ENCODE data around the gene CDT1.
"Not testable (repeated sequence)": the region's sequence is repeated elsewhere in the genome, so short reads cannot be mapped to it uniquely, and the experiment has no call there.

CDT1 gene

DNA sequence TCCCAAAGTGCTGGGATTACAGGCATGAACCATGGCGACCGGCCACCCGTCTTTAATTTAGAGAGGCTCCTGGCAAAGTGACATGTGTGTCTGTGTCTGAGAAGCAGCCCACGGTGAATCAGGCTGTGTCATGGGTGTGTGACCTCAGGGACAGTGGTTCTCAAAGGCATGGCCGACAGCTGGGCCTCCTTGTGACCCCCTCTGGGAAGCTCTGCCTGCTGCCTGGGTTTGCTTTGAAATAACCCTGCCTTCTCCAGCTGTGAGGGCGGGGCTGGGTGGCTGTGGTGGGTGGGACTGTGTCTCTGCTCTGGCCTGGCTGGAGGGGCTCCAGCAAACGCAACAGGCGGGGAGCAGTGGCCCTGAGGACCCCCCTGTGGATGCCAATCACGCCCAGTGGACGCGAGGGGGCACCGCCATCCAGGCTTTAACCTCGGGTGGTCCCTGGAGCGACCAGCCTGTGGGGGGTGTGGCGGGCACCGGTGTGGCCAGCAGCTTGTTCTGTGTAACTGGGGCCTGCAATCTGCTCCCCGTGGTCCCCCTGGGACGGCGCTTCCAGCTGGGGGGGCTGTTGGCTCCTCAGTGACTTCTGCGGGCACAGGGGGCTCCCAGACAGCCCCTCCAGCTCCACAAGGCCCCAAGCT is 16.9 kb downstream of the CDT1 start:
- DNase-seq: no peak

DNA sequence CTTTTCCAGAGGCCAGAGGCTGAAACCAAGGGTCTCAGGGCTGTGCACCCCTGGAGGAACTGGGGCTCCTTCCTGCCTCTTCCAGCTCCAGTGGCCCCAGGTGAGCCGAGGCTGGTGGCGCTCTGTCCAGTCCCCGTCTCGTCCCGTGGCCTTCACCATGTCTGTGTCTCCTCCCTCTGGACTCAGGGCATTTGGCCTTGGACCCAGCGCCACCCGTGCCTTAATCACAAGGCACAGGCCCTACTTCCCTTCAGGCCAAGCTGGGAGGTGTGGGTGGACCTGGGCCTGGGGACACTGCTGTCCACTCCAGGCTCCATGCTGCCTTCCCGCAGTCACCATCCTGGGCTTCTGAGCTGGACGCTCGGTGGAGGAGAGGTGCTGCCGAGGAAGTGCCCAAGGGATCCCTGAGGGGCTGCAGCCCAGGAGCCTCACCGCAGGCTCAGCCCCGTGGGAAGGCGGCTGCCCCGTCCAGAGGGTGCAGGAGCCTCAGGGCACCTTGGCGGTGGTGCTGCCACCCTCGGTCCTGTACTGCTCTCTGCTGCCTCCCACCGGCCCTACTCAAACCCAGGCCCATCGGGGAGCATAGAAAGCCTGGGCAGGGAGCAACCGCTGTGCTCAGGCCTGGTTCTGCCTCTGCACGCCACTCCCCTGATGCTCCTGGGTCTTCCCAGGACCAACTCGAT is 17.7 kb downstream of the CDT1 start:
- DNase-seq: no peak

- no peak for DNase-seq
These were observed 18.9 kb downstream of the CDT1 start for GRCh38 chr16:88822281-88823040.

GRCh38 chr16:88823646-88824045 is 20.1 kb downstream of the CDT1 start:
- DNase-seq: not testable (repeated sequence)

DNA sequence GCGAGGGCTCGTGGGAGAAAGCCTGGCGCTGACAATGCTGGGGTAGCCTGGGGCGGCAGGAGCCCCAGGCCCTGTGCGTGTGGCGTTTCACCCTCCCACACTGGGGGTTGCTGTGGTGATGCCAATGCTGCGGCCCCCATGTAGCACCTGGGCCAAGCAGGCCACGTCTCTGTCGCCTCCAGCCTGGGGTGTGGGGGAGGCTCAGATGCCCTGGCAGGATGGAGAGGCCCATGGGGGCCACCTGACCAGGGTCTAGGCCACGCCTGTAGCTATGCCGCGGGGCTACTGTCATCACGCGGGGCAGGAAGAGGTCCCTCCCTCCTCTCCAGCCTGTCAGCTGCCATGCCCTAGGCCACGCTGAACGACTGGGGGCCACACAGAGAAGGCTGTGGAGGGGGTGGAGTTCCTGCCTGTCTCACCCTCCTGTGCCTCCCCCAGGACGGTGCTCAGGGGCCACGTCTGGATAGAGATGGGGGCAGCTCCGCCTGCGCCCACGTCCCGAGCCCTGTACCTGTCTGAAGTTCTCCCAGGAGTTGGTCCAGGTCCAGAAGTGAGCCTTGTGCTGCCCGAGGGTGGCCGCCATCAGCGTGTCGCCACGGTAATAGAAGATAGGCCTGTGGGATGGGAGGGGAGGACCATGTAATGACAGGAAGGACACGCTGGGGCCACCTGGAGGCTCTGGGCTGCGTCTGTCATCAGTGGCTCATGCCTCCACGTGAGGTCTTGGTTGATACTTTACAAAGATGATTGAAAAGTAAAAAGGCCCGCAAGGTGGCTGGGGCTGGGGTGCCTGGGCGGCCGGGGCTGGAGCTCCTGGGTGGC is 20.9 kb downstream of the CDT1 start:
- DNase-seq: no peak

GRCh38 chr16:88825146-88825545 is 21.6 kb downstream of the CDT1 start:
- no peak for DNase-seq

- no peak for DNase-seq
These were observed 22.7 kb downstream of the CDT1 start for GRCh38 chr16:88826070-88826840.

DNA sequence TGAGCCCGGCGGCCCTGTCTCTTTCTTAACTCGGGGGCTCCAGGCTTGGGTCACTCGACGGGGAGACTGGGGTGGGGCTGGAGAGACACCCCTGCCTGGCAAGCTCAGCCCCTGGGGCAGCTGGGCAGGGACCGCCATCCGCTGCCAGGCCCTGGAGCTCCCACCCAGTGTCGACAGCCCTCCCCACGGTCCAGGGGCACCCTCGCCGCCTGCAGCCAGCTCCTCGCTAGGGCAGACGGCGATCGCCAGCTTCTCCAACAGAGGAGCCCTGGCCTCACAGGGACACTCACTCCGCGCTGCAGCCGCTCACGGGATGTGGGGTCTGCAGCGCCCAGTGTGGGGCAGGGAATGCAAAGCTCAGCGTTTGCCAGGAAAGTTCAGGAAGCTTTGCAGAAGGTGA is 24.1 kb downstream of the CDT1 start:
- DNase-seq: no peak

GRCh38 chr16:88828711-88829110 is 25.1 kb downstream of the CDT1 start:
- DNase-seq: no peak

- DNase-seq: no peak
These were observed 26.7 kb downstream of the CDT1 start for GRCh38 chr16:88830258-88830657.

DNA sequence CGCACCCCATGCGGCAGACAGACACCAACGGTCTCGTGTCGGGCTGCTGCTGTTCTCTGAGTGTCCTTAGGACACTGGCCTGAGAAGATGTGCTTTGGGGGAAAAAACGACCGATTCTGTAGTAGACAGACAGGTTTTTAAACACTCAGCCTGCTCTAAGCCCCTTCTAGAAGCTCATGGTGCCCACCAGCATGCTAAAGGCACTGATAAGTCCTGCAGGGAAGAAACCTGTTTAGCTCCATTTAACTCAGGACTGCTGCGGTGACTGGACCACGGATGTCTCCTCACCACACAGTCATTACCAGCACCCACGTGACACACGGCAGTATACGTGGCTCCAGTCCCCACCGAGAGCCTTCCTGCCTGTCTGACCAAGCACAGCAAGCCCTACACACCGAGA is 27.2 kb downstream of the CDT1 start:
- no peak for DNase-seq

- no peak for DNase-seq
These were observed 28.2 kb downstream of the CDT1 start for GRCh38 chr16:88831838-88832237.

DNA sequence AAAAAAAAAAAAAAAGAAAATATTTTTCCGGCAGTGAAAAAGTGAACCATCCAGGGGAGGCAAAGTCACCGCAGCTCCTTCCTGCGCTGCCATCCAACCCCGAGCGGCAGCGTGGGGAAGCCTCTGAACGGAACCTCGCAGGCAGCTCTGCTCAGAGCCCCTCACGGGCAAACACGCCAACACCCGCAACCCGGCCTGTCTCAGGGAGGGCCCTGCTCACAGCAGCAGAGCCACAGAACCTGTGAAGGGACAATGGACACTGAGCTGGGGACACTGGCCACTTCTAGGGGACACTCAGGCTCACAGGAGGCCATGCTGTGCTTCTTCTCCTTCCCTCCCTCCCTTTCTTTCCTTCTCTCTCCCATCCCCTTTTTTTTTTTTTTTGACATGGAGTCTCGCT is 29.5 kb downstream of the CDT1 start:
- no peak for DNase-seq

- DNase-seq: no peak
These were observed 31.1 kb downstream of the CDT1 start for GRCh38 chr16:88834670-88835069.

GRCh38 chr16:88835383-88835782 is 31.8 kb downstream of the CDT1 start:
- DNase-seq: no peak

GRCh38 chr16:88835818-88836217 is 32.2 kb downstream of the CDT1 start:
- DNase-seq: no peak

DNA sequence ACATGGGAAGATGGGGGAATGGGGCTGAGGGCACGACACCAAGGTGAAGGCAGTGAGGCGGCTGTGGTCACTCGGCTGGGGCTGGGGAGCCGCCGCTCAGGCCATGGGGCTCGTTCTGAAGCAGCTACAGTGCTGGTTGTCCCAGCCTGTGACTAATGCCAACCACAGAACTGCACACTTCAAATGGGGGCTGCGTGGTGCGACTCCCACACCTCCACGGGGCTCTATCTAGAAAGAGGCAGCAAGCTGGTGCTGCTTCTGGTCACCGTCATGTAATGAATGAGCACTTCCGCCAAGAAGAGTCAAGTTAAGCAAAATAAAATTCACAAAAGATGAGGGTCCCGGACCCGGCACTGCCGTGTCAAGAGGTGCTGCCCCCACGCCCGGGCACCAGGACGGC is 33.2 kb downstream of the CDT1 start:
- DNase-seq: no peak

DNA sequence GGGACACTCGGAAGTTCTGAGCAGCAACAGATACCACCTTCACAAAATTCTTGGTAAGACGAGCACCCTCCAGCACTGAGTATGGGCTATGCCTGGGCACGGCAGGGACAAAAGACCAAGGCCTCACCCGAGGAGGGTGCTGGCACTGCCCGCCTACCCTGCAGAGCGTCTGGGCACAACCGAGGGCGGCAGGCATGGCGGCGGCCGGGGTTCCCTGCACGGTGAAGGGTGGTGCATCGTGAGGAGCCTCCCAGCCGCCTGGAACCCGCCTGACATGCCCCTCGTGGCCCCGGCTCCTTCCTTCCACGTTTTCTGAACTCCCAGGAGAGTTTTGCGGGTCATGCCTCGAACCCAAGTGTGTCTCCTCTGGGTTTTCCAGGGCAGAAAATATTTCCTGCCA is 34.2 kb downstream of the CDT1 start:
- DNase-seq: no peak

GRCh38 chr16:88838566-88838965 is 35.0 kb downstream of the CDT1 start:
- no peak for DNase-seq

DNA sequence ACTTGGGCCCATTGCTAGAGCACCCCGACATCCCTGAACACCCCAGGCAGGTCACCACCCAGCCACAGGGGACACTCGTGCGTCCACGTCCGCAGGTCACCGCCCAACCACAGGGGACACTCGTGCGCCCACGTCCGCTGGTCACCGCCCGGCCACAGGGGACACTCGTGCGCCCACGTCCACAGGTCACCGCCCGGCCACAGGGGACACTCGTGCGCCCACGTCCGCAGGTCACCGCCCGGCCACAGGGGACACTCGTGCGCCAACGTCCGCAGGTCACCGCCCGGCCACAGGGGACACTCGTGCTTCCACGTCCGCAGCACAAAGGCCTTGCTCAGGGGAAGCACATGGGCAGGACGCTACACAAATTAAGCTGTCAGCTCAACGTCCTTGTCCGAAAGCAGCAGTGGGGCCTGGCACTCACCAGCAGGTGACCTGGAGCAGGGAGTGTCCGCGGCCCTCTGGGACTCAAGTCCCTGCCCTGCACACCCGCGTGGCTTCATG is 35.5 kb downstream of the CDT1 start:
- no peak for DNase-seq

DNA sequence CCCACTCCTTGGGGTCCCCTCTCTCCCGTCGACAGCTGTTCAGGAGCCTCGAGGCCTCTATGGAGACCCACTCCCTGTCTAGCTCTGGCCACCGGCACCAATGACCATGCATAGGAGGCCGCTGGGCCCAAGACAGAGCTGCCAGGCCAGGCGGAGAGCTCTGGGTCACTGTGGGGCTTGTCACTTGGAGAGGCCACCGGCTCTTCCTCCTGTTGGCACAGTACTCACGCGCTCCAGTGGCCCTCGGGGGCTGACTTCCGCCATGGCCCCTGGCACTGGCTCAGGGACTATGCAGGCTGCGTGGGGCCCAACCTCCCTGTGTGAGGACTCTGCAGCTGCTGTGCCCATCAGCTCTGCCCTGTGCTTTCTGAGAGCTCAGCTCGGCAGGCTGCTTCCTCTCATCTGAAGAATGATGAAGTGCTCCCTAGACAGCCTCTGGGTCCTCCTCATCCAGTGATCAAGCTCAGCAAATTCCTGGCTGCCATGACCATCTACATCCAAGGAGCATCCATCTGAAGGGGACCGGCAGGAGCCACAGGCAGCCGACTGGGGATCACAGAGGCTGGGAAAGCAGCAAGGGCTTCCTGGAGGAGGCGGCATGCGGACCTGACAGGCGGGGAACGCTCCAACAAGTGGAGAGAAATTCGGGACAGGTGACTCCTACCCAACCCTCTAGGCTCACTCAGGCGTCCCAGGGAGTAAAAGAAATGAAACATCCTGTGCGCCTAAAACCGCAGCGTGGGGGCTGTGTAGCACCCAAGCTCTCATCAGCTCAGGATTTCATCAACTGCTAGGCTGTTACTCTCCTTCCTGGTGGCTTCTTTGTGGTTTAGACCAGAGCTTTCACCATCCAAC is 36.4 kb downstream of the CDT1 start:
- no peak for DNase-seq

All from stimulated activated CD8-positive, alpha-beta memory T cell treated with anti-CD3 and anti-CD28 coated beads, Interleukin-4, amount 100 ng/mL, for 48 hours (primary cell).